Transverse colon (tissue), 4 donors: Measurements from ENCODE around the gene TBX1.

Source experiments
- EP300 ChIP-seq: sonication (generic); formaldehyde crosslinking; IDR thresholded peaks from one replicate; pipeline ENCODE4 v1.6.1; 2017; ENCODE audit warnings: antibody characterized with exemption, low read depth
- POLR2A ChIP-seq: fragments of 450-650 bp; IDR thresholded peaks from one replicate; pipeline ENCODE4 v1.6.1; 2016; ENCODE audit warnings: antibody characterized with exemption, mild to moderate bottlenecking, moderate library complexity
- POLR2AphosphoS5 ChIP-seq, 3 donors: sonication (generic); formaldehyde crosslinking; IDR thresholded peaks; one replicate each; pipeline ENCODE4 v1.6.1; 2016; ENCODE audit warnings: antibody characterized with exemption in 3 of 3
- TF ChIP-seq, protein P1 (sequence below), 5 experiments: fragments of 200-600 bp in 3 of 5; fragments of 450-650 bp in 2 of 5; sonication (generic) in 3 of 5; IDR thresholded peaks; 1 replicate in 2 of 5; 2 replicates in 3 of 5; pipeline ENCODE4 v1.5.1; 2016 to 2017; ENCODE audit warnings: antibody characterized with exemption in 5 of 5, inconsistent platforms in 3 of 5, mild to moderate bottlenecking in 2 of 5, moderate library complexity in 1 of 5

DNA sequence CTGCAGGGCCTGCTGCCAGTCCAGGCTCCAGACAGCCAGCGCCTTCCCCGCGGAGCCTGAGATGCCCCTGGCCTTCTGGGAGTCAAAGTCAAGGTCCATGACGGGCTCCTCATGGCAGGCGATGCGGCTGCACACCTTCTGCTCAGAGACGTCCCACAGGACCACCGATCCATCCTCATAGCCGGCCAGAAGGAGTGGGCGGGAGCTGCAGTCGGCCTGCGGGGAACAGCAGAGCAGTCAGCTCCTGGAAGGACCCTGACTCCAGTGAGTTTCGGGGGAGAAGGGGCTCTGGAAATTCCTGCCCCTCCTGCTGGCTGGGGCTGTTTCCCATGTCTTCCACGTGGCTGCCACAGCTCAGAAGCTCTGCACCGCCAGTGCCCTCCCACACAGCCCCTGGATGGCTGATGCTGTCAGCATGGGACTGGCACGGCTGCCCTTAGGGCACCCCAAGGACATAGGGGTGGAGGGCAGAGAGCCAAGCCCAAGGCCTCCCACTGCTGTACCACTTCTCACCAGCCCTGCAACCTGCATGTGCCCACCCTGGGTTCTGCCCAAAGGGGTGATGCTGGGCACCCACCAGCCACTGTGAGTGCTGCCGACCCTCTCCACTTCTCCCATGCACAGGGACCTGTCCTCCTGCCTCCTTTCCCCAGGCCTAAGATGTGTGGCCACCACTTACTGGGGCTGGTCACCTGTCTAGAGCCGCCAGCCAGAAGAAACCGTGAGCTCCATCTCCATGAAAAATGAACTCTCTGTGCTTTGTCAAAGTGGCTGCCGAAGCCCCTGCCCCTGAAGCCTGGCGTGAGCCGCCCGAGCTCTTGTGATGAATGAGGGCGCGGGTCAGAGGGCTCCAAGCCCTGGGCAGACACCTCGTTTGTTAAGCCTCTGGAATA, 41.7 kb downstream of the TBX1 start:
- TF ChIP-seq, protein P1, sequence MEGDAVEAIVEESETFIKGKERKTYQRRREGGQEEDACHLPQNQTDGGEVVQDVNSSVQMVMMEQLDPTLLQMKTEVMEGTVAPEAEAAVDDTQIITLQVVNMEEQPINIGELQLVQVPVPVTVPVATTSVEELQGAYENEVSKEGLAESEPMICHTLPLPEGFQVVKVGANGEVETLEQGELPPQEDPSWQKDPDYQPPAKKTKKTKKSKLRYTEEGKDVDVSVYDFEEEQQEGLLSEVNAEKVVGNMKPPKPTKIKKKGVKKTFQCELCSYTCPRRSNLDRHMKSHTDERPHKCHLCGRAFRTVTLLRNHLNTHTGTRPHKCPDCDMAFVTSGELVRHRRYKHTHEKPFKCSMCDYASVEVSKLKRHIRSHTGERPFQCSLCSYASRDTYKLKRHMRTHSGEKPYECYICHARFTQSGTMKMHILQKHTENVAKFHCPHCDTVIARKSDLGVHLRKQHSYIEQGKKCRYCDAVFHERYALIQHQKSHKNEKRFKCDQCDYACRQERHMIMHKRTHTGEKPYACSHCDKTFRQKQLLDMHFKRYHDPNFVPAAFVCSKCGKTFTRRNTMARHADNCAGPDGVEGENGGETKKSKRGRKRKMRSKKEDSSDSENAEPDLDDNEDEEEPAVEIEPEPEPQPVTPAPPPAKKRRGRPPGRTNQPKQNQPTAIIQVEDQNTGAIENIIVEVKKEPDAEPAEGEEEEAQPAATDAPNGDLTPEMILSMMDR (IDR thresholded peaks at IDR 0.05): no peak
- TF ChIP-seq POLR2AphosphoS5 (IDR thresholded peaks at IDR 0.05): no peak
- no peak for TF ChIP-seq EP300
- no peak for TF ChIP-seq POLR2A
